Measurements from ENCODE around the gene BHLHE40.

The BHLHE40 gene

GRCh38 chr3:5016211-5017161, 37.2 kb downstream of the BHLHE40 start:
- TF ChIP-seq POLR2AphosphoS5 (IDR thresholded peaks at IDR 0.05; ENCODE audit: low read depth, low read length) (no peak), FOXP2 (optimal IDR thresholded peaks at IDR 0.05; ENCODE audit: borderline replicate concordance, extremely low read depth, extremely low read length, insufficient read depth) (peak; percentile 97)

- TF ChIP-seq POLR2AphosphoS5 (IDR thresholded peaks at IDR 0.05; ENCODE audit: low read depth, low read length) (no peak), TAF1 (IDR thresholded peaks at IDR 0.05; ENCODE audit: borderline replicate concordance, insufficient read depth, low read length) (no peak), FOXP2 (optimal IDR thresholded peaks at IDR 0.05; ENCODE audit: borderline replicate concordance, extremely low read depth, extremely low read length, insufficient read depth) (no peak), REST (IDR thresholded peaks at IDR 0.05; ENCODE audit: insufficient read depth in 1 of 2, low read depth in 2 of 2, low read length in 2 of 2) (no peak), SIN3A (IDR thresholded peaks at IDR 0.05; ENCODE audit: borderline replicate concordance, insufficient read depth, low read length) (no peak)
These were observed 38.8 kb downstream of the BHLHE40 start for GRCh38 chr3:5017925-5018531.

- TF ChIP-seq TAF1 (IDR thresholded peaks at IDR 0.05; ENCODE audit: borderline replicate concordance, insufficient read depth, low read length) (no peak), REST (IDR thresholded peaks at IDR 0.05; ENCODE audit: insufficient read depth in 1 of 2, low read depth in 2 of 2, low read length in 2 of 2) (no peak)
These were observed 40.4 kb downstream of the BHLHE40 start for GRCh38 chr3:5019411-5020241.

- TF ChIP-seq TAF1 (IDR thresholded peaks at IDR 0.05; ENCODE audit: borderline replicate concordance, insufficient read depth, low read length) (no peak), FOXP2 (optimal IDR thresholded peaks at IDR 0.05; ENCODE audit: borderline replicate concordance, extremely low read depth, extremely low read length, insufficient read depth) (no peak), POLR2AphosphoS5 (IDR thresholded peaks at IDR 0.05; ENCODE audit: low read depth, low read length) (no peak), REST (IDR thresholded peaks at IDR 0.05; ENCODE audit: insufficient read depth in 1 of 2, low read depth in 2 of 2, low read length in 2 of 2) (no peak), SIN3A (IDR thresholded peaks at IDR 0.05; ENCODE audit: borderline replicate concordance, insufficient read depth, low read length) (no peak)
These were observed 41.0 kb downstream of the BHLHE40 start for GRCh38 chr3:5020242-5020722.
